Prostate gland (tissue), 2 donors: ENCODE results near the gene SCMH1.

ENCODE experiments used
- POLR2AphosphoS5 ChIP-seq: sonication (generic); formaldehyde crosslinking; IDR thresholded peaks from one replicate; pipeline ENCODE4 v1.6.1; 2017; ENCODE audit warnings: antibody characterized with exemption
- TF ChIP-seq, protein P1 (sequence below), 4 experiments: fragments of 200-600 bp in 2 of 4; fragments of 450-650 bp in 2 of 4; sonication (generic) in 2 of 4; IDR thresholded peaks; 1 replicate in 3 of 4; 2 replicates in 1 of 4; pipeline ENCODE4 v1.5.1; 2016 to 2019; ENCODE audit warnings: antibody characterized with exemption in 4 of 4, mild to moderate bottlenecking in 2 of 4, moderate library complexity in 2 of 4

DNA sequence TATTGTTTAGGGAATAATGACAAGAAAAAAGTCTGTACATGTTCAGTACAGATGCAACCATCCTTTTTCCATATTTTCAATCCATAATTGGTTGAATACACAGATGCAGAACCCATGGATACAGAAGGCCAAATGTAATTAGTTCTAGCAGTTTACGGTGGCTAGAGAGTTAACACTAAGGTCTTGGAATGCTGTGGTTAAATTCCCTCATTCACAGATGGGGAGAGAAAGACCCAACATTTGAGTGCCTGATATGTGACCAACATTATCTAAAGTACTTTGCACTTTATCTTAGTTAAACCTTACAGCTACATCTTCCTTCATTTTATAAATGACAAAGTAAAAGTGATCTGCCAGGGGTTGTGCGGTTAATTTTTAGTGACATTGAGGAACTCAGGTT is 5.3 kb downstream of the SCMH1 start:
- TF ChIP-seq, protein P1, sequence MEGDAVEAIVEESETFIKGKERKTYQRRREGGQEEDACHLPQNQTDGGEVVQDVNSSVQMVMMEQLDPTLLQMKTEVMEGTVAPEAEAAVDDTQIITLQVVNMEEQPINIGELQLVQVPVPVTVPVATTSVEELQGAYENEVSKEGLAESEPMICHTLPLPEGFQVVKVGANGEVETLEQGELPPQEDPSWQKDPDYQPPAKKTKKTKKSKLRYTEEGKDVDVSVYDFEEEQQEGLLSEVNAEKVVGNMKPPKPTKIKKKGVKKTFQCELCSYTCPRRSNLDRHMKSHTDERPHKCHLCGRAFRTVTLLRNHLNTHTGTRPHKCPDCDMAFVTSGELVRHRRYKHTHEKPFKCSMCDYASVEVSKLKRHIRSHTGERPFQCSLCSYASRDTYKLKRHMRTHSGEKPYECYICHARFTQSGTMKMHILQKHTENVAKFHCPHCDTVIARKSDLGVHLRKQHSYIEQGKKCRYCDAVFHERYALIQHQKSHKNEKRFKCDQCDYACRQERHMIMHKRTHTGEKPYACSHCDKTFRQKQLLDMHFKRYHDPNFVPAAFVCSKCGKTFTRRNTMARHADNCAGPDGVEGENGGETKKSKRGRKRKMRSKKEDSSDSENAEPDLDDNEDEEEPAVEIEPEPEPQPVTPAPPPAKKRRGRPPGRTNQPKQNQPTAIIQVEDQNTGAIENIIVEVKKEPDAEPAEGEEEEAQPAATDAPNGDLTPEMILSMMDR (IDR thresholded peaks at IDR 0.05): no peak
- no peak for TF ChIP-seq POLR2AphosphoS5
